OCI-LY3 (cell line): ENCODE data around the gene MIA3.

ENCODE experiments used
- EZH2phosphoT487 ChIP-seq: fragments of 200-600 bp; shearing (Covaris generic); IDR thresholded peaks from 2 replicates; pipeline ENCODE4 v1.6.1; 2018; ENCODE audit warnings: antibody characterized with exemption, mixed run types, low read depth
- TF ChIP-seq, protein P1 (sequence below): fragments of 200-600, 300-600 bp; sonication (generic); IDR thresholded peaks from 2 replicates; pipeline ENCODE4 v1.5.1; 2014; ENCODE audit warnings: antibody characterized with exemption, low read length, low read depth

DNA sequence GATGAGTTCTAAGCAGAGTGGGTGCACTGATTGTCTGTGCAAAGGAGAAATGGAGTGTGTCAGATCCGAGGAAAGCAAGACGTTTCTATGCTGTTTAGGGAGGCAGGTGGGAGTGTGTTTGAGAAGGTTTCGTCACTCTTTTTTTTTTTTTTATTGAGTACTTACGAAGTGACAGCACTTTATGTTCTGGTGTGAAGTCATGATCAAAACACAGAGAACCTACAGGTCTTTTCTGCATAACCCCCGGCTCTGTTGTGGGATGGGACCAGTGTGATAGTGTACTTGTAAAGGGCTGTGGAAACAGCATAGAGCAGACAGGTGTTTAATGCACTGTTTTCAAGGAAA lies 26.7 kb downstream of the MIA3 start:
- TF ChIP-seq, protein P1, sequence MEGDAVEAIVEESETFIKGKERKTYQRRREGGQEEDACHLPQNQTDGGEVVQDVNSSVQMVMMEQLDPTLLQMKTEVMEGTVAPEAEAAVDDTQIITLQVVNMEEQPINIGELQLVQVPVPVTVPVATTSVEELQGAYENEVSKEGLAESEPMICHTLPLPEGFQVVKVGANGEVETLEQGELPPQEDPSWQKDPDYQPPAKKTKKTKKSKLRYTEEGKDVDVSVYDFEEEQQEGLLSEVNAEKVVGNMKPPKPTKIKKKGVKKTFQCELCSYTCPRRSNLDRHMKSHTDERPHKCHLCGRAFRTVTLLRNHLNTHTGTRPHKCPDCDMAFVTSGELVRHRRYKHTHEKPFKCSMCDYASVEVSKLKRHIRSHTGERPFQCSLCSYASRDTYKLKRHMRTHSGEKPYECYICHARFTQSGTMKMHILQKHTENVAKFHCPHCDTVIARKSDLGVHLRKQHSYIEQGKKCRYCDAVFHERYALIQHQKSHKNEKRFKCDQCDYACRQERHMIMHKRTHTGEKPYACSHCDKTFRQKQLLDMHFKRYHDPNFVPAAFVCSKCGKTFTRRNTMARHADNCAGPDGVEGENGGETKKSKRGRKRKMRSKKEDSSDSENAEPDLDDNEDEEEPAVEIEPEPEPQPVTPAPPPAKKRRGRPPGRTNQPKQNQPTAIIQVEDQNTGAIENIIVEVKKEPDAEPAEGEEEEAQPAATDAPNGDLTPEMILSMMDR = no peak
- no peak for TF ChIP-seq EZH2phosphoT487
